ENCODE measurements around the gene APOBEC3F. TPM values are rescaled to one million over a fixed set of nuclear protein-coding genes. Genes with fewer than 3 reads are reported as not detected.
A peak's percentile ranks its signal among the peaks of the same experiment; 100 is the strongest.
"Not testable (repeated sequence)": the region's sequence is repeated elsewhere in the genome, so short reads cannot be mapped to it uniquely, and the experiment has no call there.

APOBEC3F gene
- total RNA-seq, 2 experiments from 2014 or later, result 3.7 to 20.7 TPM

DNA sequence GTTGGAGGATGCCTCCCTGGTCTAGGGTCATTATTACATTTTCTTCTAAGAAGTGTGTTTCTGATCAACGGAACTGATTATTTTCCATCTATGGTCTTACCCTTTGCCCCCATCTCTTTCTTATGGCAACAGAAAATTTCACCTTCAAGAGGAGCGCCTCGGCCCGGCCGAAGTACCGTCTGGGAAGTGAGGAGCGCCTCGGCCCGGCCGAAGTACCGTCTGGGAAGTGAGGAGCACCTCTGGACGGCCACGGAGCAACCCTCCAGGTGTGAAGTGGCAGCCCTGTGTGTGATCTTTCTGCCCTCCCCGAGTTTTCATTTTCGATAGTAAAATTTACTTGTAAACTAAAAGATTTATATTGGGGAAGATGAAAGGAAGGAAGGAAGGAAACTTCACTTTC, 29.7 kb upstream of the APOBEC3F start:
- peaks cover 5% of the 10 kb centered on the region; the same call in 1 of the 2 replicates for H3K79me2 ChIP-seq (ENCODE audit: insufficient read depth, low read depth, low read length)
- TF ChIP-seq EZH2phosphoT487 (IDR thresholded peaks at IDR 0.05; ENCODE audit: borderline replicate concordance, low read depth, low read length), result no peak
- TF ChIP-seq, protein P1, sequence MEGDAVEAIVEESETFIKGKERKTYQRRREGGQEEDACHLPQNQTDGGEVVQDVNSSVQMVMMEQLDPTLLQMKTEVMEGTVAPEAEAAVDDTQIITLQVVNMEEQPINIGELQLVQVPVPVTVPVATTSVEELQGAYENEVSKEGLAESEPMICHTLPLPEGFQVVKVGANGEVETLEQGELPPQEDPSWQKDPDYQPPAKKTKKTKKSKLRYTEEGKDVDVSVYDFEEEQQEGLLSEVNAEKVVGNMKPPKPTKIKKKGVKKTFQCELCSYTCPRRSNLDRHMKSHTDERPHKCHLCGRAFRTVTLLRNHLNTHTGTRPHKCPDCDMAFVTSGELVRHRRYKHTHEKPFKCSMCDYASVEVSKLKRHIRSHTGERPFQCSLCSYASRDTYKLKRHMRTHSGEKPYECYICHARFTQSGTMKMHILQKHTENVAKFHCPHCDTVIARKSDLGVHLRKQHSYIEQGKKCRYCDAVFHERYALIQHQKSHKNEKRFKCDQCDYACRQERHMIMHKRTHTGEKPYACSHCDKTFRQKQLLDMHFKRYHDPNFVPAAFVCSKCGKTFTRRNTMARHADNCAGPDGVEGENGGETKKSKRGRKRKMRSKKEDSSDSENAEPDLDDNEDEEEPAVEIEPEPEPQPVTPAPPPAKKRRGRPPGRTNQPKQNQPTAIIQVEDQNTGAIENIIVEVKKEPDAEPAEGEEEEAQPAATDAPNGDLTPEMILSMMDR (conservative IDR thresholded peaks at IDR 0.05; ENCODE audit: low read length), result no peak
- ChIA-PET CTCF (ENCODE audit: unreplicated experiment) (no interaction called here), POLR2A (no interaction called here)
- H4K20me1 ChIP-seq (ENCODE audit: insufficient read depth, low read length), result no peaks in the 10 kb centered on the region
- H2AFZ ChIP-seq (ENCODE audit: low read length), result no peak overlapping the region; the same call in 1 of the 2 replicates
- H3K36me3 ChIP-seq (ENCODE audit: insufficient read depth, low read length), result no peaks in the 10 kb centered on the region
- intact Hi-C loops (cut with micrococcal nuclease; ENCODE audit: unreplicated experiment), result loop anchor here (5.0 kb wide), 1 partner anchor 56 kb away; no protein-coding TSS in a partner anchor
- H3K9me2 ChIP-seq (ENCODE audit: insufficient read depth, low read length), result no peaks in the 10 kb centered on the region
- no peak overlapping the region for H3K27ac ChIP-seq (ENCODE audit: low read depth, low read length, poor library complexity, severe bottlenecking)
- H3K4me3 ChIP-seq (ENCODE audit: low read depth, low read length, poor library complexity, severe bottlenecking), result no peak overlapping the region
- BruUV-seq (replicated peaks), result no TSS peak
- no peak overlapping the region for H3K4me2 ChIP-seq (ENCODE audit: low read length)
- no peaks in the 10 kb centered on the region for H3K9me3 ChIP-seq (ENCODE audit: low read length)
- DNase-seq (ENCODE audit: low spot score), result no peak
- H3K4me1 ChIP-seq (ENCODE audit: insufficient read depth, low read length, poor library complexity, severe bottlenecking), result peaks cover 34% of the 10 kb centered on the region

DNA sequence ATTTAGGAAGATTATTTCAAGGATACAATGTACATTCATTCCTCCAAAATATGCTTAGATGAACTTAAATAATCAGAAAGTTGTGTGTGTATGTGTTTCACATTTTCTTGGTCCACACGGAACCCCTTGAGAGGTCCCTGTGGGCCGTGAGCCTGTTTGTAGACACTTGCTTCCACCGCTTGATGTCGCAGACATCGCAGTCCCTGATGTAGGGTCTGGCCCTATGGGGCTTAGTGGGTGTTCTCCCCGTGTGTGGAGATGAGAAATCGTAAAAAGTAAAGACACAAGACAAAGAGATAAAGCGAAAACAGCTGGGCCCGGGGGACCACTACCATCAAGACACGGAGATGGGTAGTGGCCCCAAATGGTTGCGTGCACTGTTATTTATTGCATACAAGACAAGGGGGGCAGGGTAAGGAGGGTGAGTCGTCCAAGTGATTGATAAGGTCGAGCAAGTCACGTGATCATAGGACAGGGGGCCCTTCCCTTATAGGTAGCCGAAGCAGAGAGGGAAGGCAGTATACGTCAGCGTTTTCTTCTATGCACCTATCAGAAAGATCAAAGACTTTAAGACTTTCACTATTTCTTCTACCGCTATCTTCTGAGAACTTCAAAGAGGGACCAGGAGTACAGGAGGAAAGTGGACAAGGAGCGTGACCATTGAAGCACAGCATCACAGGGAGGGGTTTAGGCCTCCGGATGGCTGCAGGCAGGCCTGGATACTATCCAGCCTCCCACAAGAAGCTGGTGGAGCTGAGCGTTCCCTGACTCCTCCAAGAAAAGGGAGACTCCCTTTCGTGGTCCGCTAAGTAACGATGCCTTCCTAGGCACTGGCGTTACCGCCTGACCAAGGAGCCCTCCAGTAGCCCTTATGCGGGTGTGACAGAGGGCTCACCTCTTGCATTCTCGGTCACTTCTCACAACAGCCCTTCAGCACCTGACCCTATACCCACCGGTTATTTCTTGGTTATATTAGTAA, 27.8 kb upstream of the APOBEC3F start:
- POLR2A ChIA-PET, result interaction anchor here (0.7 kb wide), 1 partner anchor 41 kb away, joined by 3 read pairs; no protein-coding TSS in a partner anchor
- Histone ChIP-seq H3K27ac (ENCODE audit: low read depth, low read length, poor library complexity, severe bottlenecking) (no peak overlapping the region), H3K9me3 (ENCODE audit: low read length) (no peaks in the 10 kb centered on the region), H3K79me2 (ENCODE audit: insufficient read depth, low read depth, low read length) (peaks cover 5% of the 10 kb centered on the region; the same call in 1 of the 2 replicates), H3K4me3 (ENCODE audit: low read depth, low read length, poor library complexity, severe bottlenecking) (no peak overlapping the region), H2AFZ (ENCODE audit: low read length) (no peak overlapping the region), H3K36me3 (ENCODE audit: insufficient read depth, low read length) (no peaks in the 10 kb centered on the region), H3K9me2 (ENCODE audit: insufficient read depth, low read length) (no peaks in the 10 kb centered on the region), H3K4me2 (ENCODE audit: low read length) (no peak overlapping the region), H3K4me1 (ENCODE audit: insufficient read depth, low read length, poor library complexity, severe bottlenecking) (peaks cover 34% of the 10 kb centered on the region), H4K20me1 (ENCODE audit: insufficient read depth, low read length) (no peaks in the 10 kb centered on the region)
- BruUV-seq (replicated peaks), result no TSS peak
- CTCF ChIA-PET (ENCODE audit: unreplicated experiment), result no interaction called here
- DNase-seq (ENCODE audit: low spot score), result no peak
- intact Hi-C loops (cut with micrococcal nuclease; ENCODE audit: unreplicated experiment), result loop anchor here (5.0 kb wide), 1 partner anchor 54 kb away; no protein-coding TSS in a partner anchor
- TF ChIP-seq EZH2phosphoT487 (IDR thresholded peaks at IDR 0.05; ENCODE audit: borderline replicate concordance, low read depth, low read length), result no peak
- TF ChIP-seq, protein P1 (conservative IDR thresholded peaks at IDR 0.05; ENCODE audit: low read length), result no peak

DNA sequence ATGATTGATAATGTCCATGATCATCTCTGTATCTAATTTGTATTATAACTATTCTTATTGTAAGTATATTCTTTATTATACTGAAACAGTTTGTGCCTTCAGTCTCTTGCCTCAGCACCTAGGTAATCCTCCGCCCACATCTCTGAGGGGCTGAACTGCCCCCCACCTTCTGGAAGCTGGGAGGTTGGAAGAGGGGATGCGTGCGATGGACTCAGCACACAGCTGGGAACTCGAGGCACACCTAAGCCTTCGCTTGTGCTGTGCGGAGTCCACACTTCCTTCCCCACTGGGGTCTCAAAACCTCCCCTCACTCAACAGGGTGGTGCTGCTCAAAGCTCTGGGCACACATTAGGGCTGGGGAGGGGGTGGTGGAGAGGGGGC, 27.1 kb upstream of the APOBEC3F start:
- CTCF ChIA-PET (ENCODE audit: unreplicated experiment); H3K79me2 ChIP-seq (ENCODE audit: insufficient read depth, low read depth, low read length); H4K20me1 ChIP-seq (ENCODE audit: insufficient read depth, low read length); H3K9me3 ChIP-seq (ENCODE audit: low read length); H3K36me3 ChIP-seq (ENCODE audit: insufficient read depth, low read length); H3K9me2 ChIP-seq (ENCODE audit: insufficient read depth, low read length); BruUV-seq (replicated peaks); DNase-seq (ENCODE audit: low spot score): not testable (repeated sequence)
- intact Hi-C loops (cut with micrococcal nuclease; ENCODE audit: unreplicated experiment), result loop anchor here (5.0 kb wide), 1 partner anchor 54 kb away; no protein-coding TSS in a partner anchor
- peak overlapping the region; percentile 61 for H3K4me3 ChIP-seq (ENCODE audit: low read depth, low read length, poor library complexity, severe bottlenecking)
- POLR2A ChIA-PET, result interaction anchor here (0.7 kb wide), 1 partner anchor 41 kb away, joined by 3 read pairs; no protein-coding TSS in a partner anchor
- H3K4me2 ChIP-seq (ENCODE audit: low read length), result peak overlapping the region; percentile 53
- H2AFZ ChIP-seq (ENCODE audit: low read length), result peak overlapping the region; percentile 93
- H3K4me1 ChIP-seq (ENCODE audit: insufficient read depth, low read length, poor library complexity, severe bottlenecking), result peaks cover 34% of the 10 kb centered on the region
- H3K27ac ChIP-seq (ENCODE audit: low read depth, low read length, poor library complexity, severe bottlenecking), result peak overlapping the region; percentile 56
